Stimulated activated CD4-positive, alpha-beta T cell treated with anti-CD3 and anti-CD28 coated beads, TNF-alpha, amount 100 ng/mL, for 1 hour (primary cell): ENCODE data around the gene CLEC2B.

Experiments used
- DNase-seq, 3 donors: peaks; one replicate each; pipeline ENCODE4 v3.0.0-alpha.2; 2020; ENCODE audit warnings: low read depth in 3 of 3, low spot score in 1 of 3

CLEC2B gene

GRCh38 chr12:9870286-9870866, 1.2 kb upstream of the CLEC2B start:
- DNase-seq: no peak

GRCh38 chr12:9868951-9869306, 225 bp downstream of the CLEC2B start:
- no peak for DNase-seq

GRCh38 chr12:9868311-9868801, 798 bp downstream of the CLEC2B start:
- no peak for DNase-seq

GRCh38 chr12:9867531-9867930, 1.6 kb downstream of the CLEC2B start:
- DNase-seq: no peak

GRCh38 chr12:9866860-9867269, 2.3 kb downstream of the CLEC2B start:
- DNase-seq: no peak

- DNase-seq: no peak
These were observed 4.1 kb downstream of the CLEC2B start for GRCh38 chr12:9864913-9865675.

- no peak for DNase-seq
These were observed 11.0 kb downstream of the CLEC2B start for GRCh38 chr12:9858135-9858534.

GRCh38 chr12:9856894-9857293, 12.3 kb downstream of the CLEC2B start:
- DNase-seq: no peak

- no peak for DNase-seq
These were observed 13.0 kb downstream of the CLEC2B start for GRCh38 chr12:9856151-9856550.

GRCh38 chr12:9851927-9852326, 17.2 kb downstream of the CLEC2B start:
- DNase-seq: no peak

- DNase-seq: no peak
These were observed 18.1 kb downstream of the CLEC2B start for GRCh38 chr12:9851050-9851449.

- no peak for DNase-seq
These were observed 20.3 kb downstream of the CLEC2B start for GRCh38 chr12:9848899-9849298.

GRCh38 chr12:9843407-9843806, 25.7 kb downstream of the CLEC2B start:
- no peak for DNase-seq

GRCh38 chr12:9831720-9832119, 37.4 kb downstream of the CLEC2B start:
- DNase-seq: no peak

GRCh38 chr12:9829982-9830381, 39.2 kb downstream of the CLEC2B start:
- DNase-seq: no peak

GRCh38 chr12:9829483-9829882, 39.7 kb downstream of the CLEC2B start:
- DNase-seq: no peak

GRCh38 chr12:9827209-9827888, 41.8 kb downstream of the CLEC2B start, which contains the start of gene KLRF1:
Gene KLRF1, plus strand, starts transcription at chr12:9827481. Its CDS starts 64 bp downstream, at chr12:9827545.
- DNase-seq: no peak

- no peak for DNase-seq
These were observed 48.7 kb downstream of the CLEC2B start for GRCh38 chr12:9820281-9820930.

GRCh38 chr12:9813821-9814798, 55.0 kb downstream of the CLEC2B start:
- DNase-seq: peak; percentile 77 to 92 (median 86)

GRCh38 chr12:9811621-9812020, 57.5 kb downstream of the CLEC2B start:
- DNase-seq: no peak
